K562 (cell line): ENCODE results near the gene PPP4R4. TPM values are rescaled to one million over a fixed set of nuclear protein-coding genes. Genes with fewer than 3 reads are reported as not detected.

ENCODE experiments used
- ATAC-seq: fragments of 200-7000 bp; cut with Tn5 transposase; 3 replicates; pipeline ENCODE4 v1.9.1; 2020; ENCODE audit warnings: moderate library complexity
- BruUV-seq: library from RNA; stranded (reverse); fragments of 400-500 nt; replicated peaks from 2 replicates; lab custom pipeline; 2021; lab: Mats Ljungman, UMichigan
- CTCF ChIA-PET: fragments of 300-600 bp; formaldehyde crosslinking; extraction: SDS; loops from one replicate; lab custom pipeline; 2021; ENCODE audit warnings: low intra/inter-chr PET ratio; lab: Yijun Ruan, JAX
- POLR2A ChIA-PET: fragments of 300-600, 350-650 bp; sonication (Branson Sonifier 250); formaldehyde crosslinking; extraction: SDS; loops from one replicate; lab custom pipeline; 2021; ENCODE audit warnings: antibody characterized with exemption, inconsistent platforms; lab: Yijun Ruan, JAX
- DNase-seq, 4 experiments: peaks; one replicate each; pipeline versions ENCODE4 v3.0.0 to v3.0.0-alpha.2; 2011 to 2018; ENCODE audit warnings: low spot score in 3 of 4, mixed read lengths in 3 of 4; ENCODE audit errors: extremely low read depth in 1 of 4
- FAIRE-seq: peaks from 2 replicates; lab custom pipeline; 2011; peaks lifted over from hg19 to GRCh38; lab: Jason Lieb, UNC
- H2AFZ ChIP-seq: 2 replicates; pipeline ENCODE4 v1.6.0; 2011; ENCODE audit warnings: low read depth, low read length, control low read depth, inconsistent platforms
- H3K27ac ChIP-seq: fragments of 200-600 bp; 3 replicates; pipeline ENCODE4 v1.8.0; 2011; ENCODE audit warnings: low read depth, mild to moderate bottlenecking, control low read depth, inconsistent platforms, low read length, moderate library complexity, mixed read lengths; ENCODE audit errors: extremely low read depth
- H3K27me3 ChIP-seq, 2 experiments: fragments of 300-600 bp in 1 of 2; 2 replicates in 1 of 2; 3 replicates in 1 of 2; pipeline versions ENCODE4 v1.6.0 to v1.8.0; 2011; ENCODE audit warnings: inconsistent platforms in 2 of 2, low read length in 2 of 2, mild to moderate bottlenecking in 1 of 2, mixed read lengths in 1 of 2, moderate library complexity in 1 of 2; ENCODE audit not compliant: control insufficient read depth in 2 of 2, insufficient read depth in 2 of 2
- H3K36me3 ChIP-seq: fragments of 300-600 bp; 3 replicates; pipeline ENCODE4 v1.8.0; 2011; ENCODE audit warnings: mild to moderate bottlenecking, low read length, inconsistent platforms; ENCODE audit not compliant: control insufficient read depth, insufficient read depth
- H3K4me1 ChIP-seq, 2 experiments: fragments of 200-600 bp in 1 of 2; replicated peaks in 1 of 2; 2 replicates in 1 of 2; 3 replicates in 1 of 2; pipeline versions ENCODE4 v1.5.1 to v1.8.0; 2011; ENCODE audit warnings: inconsistent platforms in 2 of 2, low read length in 2 of 2, mild to moderate bottlenecking in 1 of 2, mixed read lengths in 1 of 2, moderate library complexity in 1 of 2; ENCODE audit not compliant: control insufficient read depth in 2 of 2, insufficient read depth in 2 of 2
- H3K4me2 ChIP-seq: 2 replicates; pipeline ENCODE4 v1.6.1; 2011; ENCODE audit warnings: low read length, control low read depth, inconsistent platforms, mixed read lengths; ENCODE audit not compliant: insufficient read depth
- H3K4me3 ChIP-seq: fragments of 200-600 bp; sonication (generic), shearing (Covaris generic); 2 replicates; pipeline ENCODE4 v1.5.1; 2016; ENCODE audit warnings: control low read depth, inconsistent platforms
- H3K79me2 ChIP-seq: fragments of 200-600 bp; 3 replicates; pipeline ENCODE4 v1.8.0; 2011; ENCODE audit warnings: low read length, inconsistent platforms; ENCODE audit not compliant: control insufficient read depth, insufficient read depth
- H3K9ac ChIP-seq, 2 experiments: 2 replicates each; pipeline versions ENCODE4 v1.6.0 to v1.6.1; 2011; ENCODE audit warnings: low read depth in 2 of 2, low read length in 2 of 2, control low read depth in 1 of 2, inconsistent platforms in 1 of 2, mild to moderate bottlenecking in 1 of 2, mixed read lengths in 1 of 2; ENCODE audit not compliant: insufficient read depth in 1 of 2
- H3K9me1 ChIP-seq: one replicate; pipeline ENCODE4 v1.6.0; 2011; ENCODE audit warnings: inconsistent platforms, mild to moderate bottlenecking, low read length, moderate library complexity; ENCODE audit not compliant: control insufficient read depth, insufficient read depth
- H3K9me3 ChIP-seq: replicated peaks from 2 replicates; pipeline ENCODE4 v1.5.1; 2011; ENCODE audit warnings: low read depth, low read length, inconsistent platforms; ENCODE audit not compliant: control insufficient read depth, insufficient read depth
- H4K20me1 ChIP-seq: replicated peaks from 2 replicates; pipeline ENCODE4 v1.6.1; 2011; ENCODE audit warnings: low read length, inconsistent platforms, mixed read lengths; ENCODE audit not compliant: control insufficient read depth, insufficient read depth
- BDP1 ChIP-seq: IDR thresholded peaks from 3 replicates; pipeline ENCODE4 v1.6.1; 2011; ENCODE audit not compliant: insufficient read length, insufficient read depth
- CBX3 ChIP-seq, 2 experiments: IDR thresholded peaks; 1 replicate in 1 of 2; 2 replicates in 1 of 2; pipeline ENCODE4 v1.6.1; 2012; ENCODE audit warnings: inconsistent platforms in 2 of 2, low read length in 2 of 2, borderline replicate concordance in 1 of 2, control low read depth in 1 of 2
- ESRRB ChIP-seq: fragments of 250-450 bp; sonication (Bioruptor Pico); IDR thresholded peaks from 2 replicates; pipeline ENCODE4 v1.5.0; 2020; ENCODE audit warnings: mild to moderate bottlenecking, moderate library complexity, borderline replicate concordance
- JUNB ChIP-seq: fragments of 450-650 bp; formaldehyde crosslinking; conservative IDR thresholded peaks from 2 replicates; pipeline ENCODE4 v1.4.0; 2020; ENCODE audit warnings: mild to moderate bottlenecking
- POLR2G ChIP-seq: fragments of 200-400 bp; formaldehyde crosslinking; IDR thresholded peaks from 2 replicates; pipeline ENCODE4 v1.6.1; 2017; ENCODE audit warnings: low read depth, mild to moderate bottlenecking, antibody characterized with exemption, low read length, moderate library complexity
- RAD51 ChIP-seq: fragments of 450-650 bp; IDR thresholded peaks from 2 replicates; pipeline ENCODE4 v1.7.1; 2016; ENCODE audit warnings: low read depth, mild to moderate bottlenecking, borderline replicate concordance
- SIN3B ChIP-seq: fragments of 450-650 bp; IDR thresholded peaks from 2 replicates; pipeline ENCODE4 v1.6.1; 2017; ENCODE audit warnings: low read depth, mild to moderate bottlenecking, moderate library complexity
- U2AF1 ChIP-seq: fragments of 200-400 bp; formaldehyde crosslinking; optimal IDR thresholded peaks from 2 replicates; pipeline ENCODE3; 2017; ENCODE audit warnings: mild to moderate bottlenecking, low read depth, low read length, moderate library complexity
- ZNF165 ChIP-seq: fragments of 250-450 bp; sonication (Bioruptor Pico); IDR thresholded peaks from 2 replicates; pipeline ENCODE4 v1.4.0; 2020; ENCODE audit warnings: borderline replicate concordance
- WGBS: fragments of 100-300 bp; shearing (Covaris generic); methylation state at CpG from one replicate; pipeline ENCODE4 v1.1.6; 2016; ENCODE audit warnings: low coverage, mixed read lengths; ENCODE audit not compliant: insufficient coverage; ENCODE audit errors: missing lambda C conversion rate; 5-methylcytosine and 5-hydroxymethylcytosine counted together
- in situ Hi-C: fragments of 300-500 bp; cut with MboI; formaldehyde crosslinking; loops from 4 replicates; pipeline ENCODE4 v1.15.0; 2018; ENCODE audit warnings: inconsistent platforms, mixed read lengths
- intact Hi-C: fragments of 100-400 bp; cut with micrococcal nuclease; formaldehyde crosslinking; loops from 2 replicates; pipeline ENCODE4 v1.14.2; 2022
- polyA plus RNA-seq, 8 experiments: library from polyadenylated mRNA; depleted of rRNA in 4 of 8; stranded (reverse) in 5 of 8; unstranded in 3 of 8; fragments of >200 nt; fragmentation: Nextera tagmentation in 2 of 8; fragmentation: Illumina TruSeq in 1 of 8; extraction: Ambion mirVana in 2 of 8; extraction: Trizol in 1 of 8; gene quantifications; 2 replicates each; pipeline versions ENCODE4 v1.2.1 to v1.2.3, GENCODE V29; 2011 to 2014; ENCODE audit warnings: inconsistent platforms in 1 of 8, missing spikeins in 1 of 8
- total RNA-seq, 7 experiments: library from RNA; depleted of rRNA in 6 of 7; stranded (reverse); fragments of >200 nt in 6 of 7; fragmentation: Illumina TruSeq in 2 of 7; extraction: Trizol in 2 of 7; gene quantifications; 2 replicates each; pipeline versions ENCODE4 v1.2.1 to v1.2.3, GENCODE V29; 2011 to 2021; ENCODE audit warnings: low replicate concordance in 1 of 7
- TF ChIP-seq, protein P1 (sequence below): fragments of 250-450 bp; sonication (Bioruptor Pico); IDR thresholded peaks from 2 replicates; pipeline ENCODE4 v1.4.0; 2020; ENCODE audit warnings: borderline replicate concordance
- TF ChIP-seq, protein P2 (sequence below): sonication (generic); formaldehyde crosslinking; IDR thresholded peaks from 2 replicates; pipeline ENCODE4 v1.8.1; 2023; ENCODE audit warnings: mild to moderate bottlenecking, missing genetic modification reagents
- TF ChIP-seq, protein P3 (sequence below): sonication (generic); formaldehyde crosslinking; IDR thresholded peaks from 2 replicates; pipeline ENCODE4 v1.8.1; 2022; ENCODE audit warnings: missing genetic modification reagents
- TF ChIP-seq, protein P4 (sequence below), 2 experiments: IDR thresholded peaks; 2 replicates each; pipeline ENCODE4 v1.6.1; 2011; ENCODE audit warnings: borderline replicate concordance in 1 of 2, control low read depth in 1 of 2, low read depth in 1 of 2, low read length in 1 of 2, mild to moderate bottlenecking in 1 of 2, mixed read lengths in 1 of 2, moderate library complexity in 1 of 2; ENCODE audit not compliant: insufficient read depth in 1 of 2, insufficient read length in 1 of 2, poor library complexity in 1 of 2, severe bottlenecking in 1 of 2; ENCODE audit errors: extremely low read depth in 1 of 2

PPP4R4 gene
- total and polyA plus RNA-seq, 9 of the 15 experiments (the other 6 are each of a cell fraction or from before 2014, with no cell fraction given): 0.11 to 0.26 TPM; not detected in 7

DNA sequence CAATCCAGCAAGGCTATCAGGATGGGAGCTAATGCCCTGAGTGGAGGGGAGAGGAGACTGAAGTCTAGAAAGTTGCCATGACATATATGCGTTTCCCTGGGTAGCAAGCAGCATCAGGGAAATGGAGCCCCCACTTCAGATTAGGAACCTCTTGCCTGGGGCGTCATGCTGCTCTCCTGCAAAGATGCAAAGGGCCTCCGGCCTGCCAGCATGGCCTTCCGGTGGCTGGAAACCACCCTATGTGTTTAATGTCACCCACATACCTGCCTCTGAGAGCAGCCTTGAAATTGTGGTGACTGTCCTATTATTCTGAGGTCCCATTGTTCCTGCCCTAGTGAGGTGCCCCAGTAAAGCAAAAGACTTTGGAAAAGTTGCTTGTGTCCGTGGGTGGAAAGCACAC, 34.7 kb upstream of the PPP4R4 start (continued):
- TF ChIP-seq POLR2G: no peak
- TF ChIP-seq RAD51: no peak

DNA sequence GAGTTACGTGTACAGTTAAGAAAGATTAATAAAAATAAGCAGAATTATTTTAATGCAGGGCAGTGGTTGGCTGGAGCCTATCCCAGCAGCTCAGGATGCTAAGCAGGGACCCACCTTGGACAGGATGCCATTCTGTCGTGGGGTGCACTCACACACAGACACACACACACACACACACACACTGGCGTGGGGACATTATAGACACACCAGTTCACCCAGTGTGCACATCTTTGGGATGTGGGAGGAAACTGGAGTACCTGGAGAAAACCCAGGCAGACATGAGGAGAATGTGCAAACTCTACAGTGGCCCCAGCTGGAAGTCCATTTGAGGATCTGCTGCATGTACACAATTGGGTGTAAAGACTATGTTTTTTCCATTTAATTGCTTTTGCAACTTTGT, 31.9 kb upstream of the PPP4R4 start:
- CTCF ChIA-PET: interaction anchor here (0.6 kb wide), 1 partner anchor 189 kb away, joined by 3 read pairs; no protein-coding TSS in a partner anchor
- H3K4me3 ChIP-seq: no peak overlapping the region
- WGBS: 10% methylated on average over 2 of the region's 3 CpGs
- FAIRE-seq (no peak), ATAC-seq (no peak), DNase-seq (no peak)
- H3K9me1 ChIP-seq: no peaks in the 10 kb centered on the region
- H3K9ac ChIP-seq: no peak overlapping the region
- no peak overlapping the region for H2AFZ ChIP-seq
- H3K27me3 ChIP-seq: peaks cover 0 to 15% of the 10 kb centered on the region in 2 experiments; a peak in 2 of 5 replicates
- intact Hi-C loops: no loop called here
- H3K27ac ChIP-seq: no peak overlapping the region
- H3K4me1 ChIP-seq: no peaks in the 10 kb centered on the region
- H3K4me2 ChIP-seq: no peak overlapping the region
- no peaks in the 10 kb centered on the region for H3K79me2 ChIP-seq
- H3K36me3 ChIP-seq: no peaks in the 10 kb centered on the region
- POLR2A ChIA-PET: interaction anchor here (0.6 kb wide), 1 partner anchor 21 kb away, joined by 3 read pairs; no protein-coding TSS in a partner anchor
- BruUV-seq: no TSS peak
- H4K20me1 ChIP-seq: no peaks in the 10 kb centered on the region
- no peaks in the 10 kb centered on the region for H3K9me3 ChIP-seq
- in situ Hi-C loops: no loop called here
- TF ChIP-seq BDP1: no peak
- TF ChIP-seq, protein P1, sequence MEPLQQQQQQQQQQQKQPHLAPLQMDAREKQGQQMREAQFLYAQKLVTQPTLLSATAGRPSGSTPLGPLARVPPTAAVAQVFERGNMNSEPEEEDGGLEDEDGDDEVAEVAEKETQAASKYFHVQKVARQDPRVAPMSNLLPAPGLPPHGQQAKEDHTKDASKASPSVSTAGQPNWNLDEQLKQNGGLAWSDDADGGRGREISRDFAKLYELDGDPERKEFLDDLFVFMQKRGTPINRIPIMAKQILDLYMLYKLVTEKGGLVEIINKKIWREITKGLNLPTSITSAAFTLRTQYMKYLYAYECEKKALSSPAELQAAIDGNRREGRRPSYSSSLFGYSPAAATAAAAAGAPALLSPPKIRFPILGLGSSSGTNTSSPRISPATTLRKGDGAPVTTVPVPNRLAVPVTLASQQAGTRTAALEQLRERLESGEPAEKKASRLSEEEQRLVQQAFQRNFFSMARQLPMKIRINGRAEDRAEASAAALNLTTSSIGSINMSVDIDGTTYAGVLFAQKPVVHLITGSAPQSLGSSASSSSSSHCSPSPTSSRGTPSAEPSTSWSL: no peak
- no peak for TF ChIP-seq U2AF1
- no peak for TF ChIP-seq CBX3 (IDR thresholded peaks at IDR 0.05; ENCODE audit: borderline replicate concordance in 1 of 2, low read length in 2 of 2)
- TF ChIP-seq SIN3B: no peak
- TF ChIP-seq ESRRB (CRISPR knock-in tag): no peak
- no peak for TF ChIP-seq ZNF165 (CRISPR knock-in tag)
- TF ChIP-seq, protein P2, sequence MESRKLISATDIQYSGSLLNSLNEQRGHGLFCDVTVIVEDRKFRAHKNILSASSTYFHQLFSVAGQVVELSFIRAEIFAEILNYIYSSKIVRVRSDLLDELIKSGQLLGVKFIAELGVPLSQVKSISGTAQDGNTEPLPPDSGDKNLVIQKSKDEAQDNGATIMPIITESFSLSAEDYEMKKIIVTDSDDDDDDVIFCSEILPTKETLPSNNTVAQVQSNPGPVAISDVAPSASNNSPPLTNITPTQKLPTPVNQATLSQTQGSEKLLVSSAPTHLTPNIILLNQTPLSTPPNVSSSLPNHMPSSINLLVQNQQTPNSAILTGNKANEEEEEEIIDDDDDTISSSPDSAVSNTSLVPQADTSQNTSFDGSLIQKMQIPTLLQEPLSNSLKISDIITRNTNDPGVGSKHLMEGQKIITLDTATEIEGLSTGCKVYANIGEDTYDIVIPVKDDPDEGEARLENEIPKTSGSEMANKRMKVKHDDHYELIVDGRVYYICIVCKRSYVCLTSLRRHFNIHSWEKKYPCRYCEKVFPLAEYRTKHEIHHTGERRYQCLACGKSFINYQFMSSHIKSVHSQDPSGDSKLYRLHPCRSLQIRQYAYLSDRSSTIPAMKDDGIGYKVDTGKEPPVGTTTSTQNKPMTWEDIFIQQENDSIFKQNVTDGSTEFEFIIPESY (CRISPR knock-in tag): no peak
- TF ChIP-seq, protein P3, sequence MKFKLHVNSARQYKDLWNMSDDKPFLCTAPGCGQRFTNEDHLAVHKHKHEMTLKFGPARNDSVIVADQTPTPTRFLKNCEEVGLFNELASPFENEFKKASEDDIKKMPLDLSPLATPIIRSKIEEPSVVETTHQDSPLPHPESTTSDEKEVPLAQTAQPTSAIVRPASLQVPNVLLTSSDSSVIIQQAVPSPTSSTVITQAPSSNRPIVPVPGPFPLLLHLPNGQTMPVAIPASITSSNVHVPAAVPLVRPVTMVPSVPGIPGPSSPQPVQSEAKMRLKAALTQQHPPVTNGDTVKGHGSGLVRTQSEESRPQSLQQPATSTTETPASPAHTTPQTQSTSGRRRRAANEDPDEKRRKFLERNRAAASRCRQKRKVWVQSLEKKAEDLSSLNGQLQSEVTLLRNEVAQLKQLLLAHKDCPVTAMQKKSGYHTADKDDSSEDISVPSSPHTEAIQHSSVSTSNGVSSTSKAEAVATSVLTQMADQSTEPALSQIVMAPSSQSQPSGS (CRISPR knock-in tag): no peak
- TF ChIP-seq JUNB (CRISPR knock-in tag): no peak
- TF ChIP-seq, protein P4, sequence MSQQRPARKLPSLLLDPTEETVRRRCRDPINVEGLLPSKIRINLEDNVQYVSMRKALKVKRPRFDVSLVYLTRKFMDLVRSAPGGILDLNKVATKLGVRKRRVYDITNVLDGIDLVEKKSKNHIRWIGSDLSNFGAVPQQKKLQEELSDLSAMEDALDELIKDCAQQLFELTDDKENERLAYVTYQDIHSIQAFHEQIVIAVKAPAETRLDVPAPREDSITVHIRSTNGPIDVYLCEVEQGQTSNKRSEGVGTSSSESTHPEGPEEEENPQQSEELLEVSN (IDR thresholded peaks at IDR 0.05; ENCODE audit: borderline replicate concordance in 1 of 2, extremely low read depth in 1 of 2, insufficient read depth in 1 of 2, insufficient read length in 1 of 2, low read depth in 1 of 2, low read length in 1 of 2, poor library complexity in 1 of 2, severe bottlenecking in 1 of 2): no peak
